ENCODE data around the gene KRTAP13-2.

The KRTAP13-2 gene

DNA sequence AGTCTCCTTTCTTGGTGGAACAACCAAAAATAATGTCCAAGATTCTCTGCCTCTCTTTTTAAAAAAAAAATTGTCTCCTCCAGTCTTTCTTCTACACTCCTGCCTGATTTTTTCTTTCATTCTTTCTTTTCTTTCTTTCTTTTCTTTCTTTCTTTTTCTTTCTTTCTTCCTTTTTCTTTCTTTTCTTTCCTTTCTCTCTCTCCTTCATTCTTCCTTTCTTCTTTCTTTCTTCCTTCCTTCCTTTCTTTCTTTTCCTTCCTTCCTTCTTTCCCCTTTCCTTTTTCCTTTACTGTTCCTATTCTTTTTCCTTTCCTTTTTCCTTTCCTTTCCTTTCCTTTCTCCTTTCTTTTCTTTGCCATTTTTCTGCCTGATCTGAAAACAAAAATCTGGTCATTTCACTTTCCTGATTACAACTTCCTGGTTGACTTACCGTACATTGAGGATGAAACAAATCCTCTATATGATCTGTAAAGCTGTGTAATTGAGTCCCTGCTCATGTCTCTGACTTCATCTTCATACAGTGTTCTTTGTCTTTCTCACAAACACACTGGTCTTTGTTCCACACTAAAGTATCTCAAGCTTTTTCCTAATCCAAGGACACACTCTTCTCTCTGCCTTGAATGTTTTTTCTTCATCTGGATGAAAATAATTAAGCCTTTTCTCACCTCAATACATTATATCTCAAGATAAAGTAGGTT is 17.6 kb downstream of the KRTAP13-2 start:
- DNase-seq, result no peak
- peaks cover 0 to 1% (median 0%) of the 10 kb centered on the region in 5 experiments for H3K9me3 ChIP-seq (ENCODE audit: control extremely low read depth in 1 of 5, control insufficient read depth in 4 of 5, insufficient read depth in 2 of 5, low read depth in 1 of 5, low read length in 4 of 5)
- no peak overlapping the region for H3K27ac ChIP-seq (ENCODE audit: insufficient read depth in 1 of 2, low read depth in 1 of 2, low read length in 2 of 2, poor library complexity in 1 of 2, severe bottlenecking in 2 of 2)
- no peaks in the 10 kb centered on the region for H3K36me3 ChIP-seq (ENCODE audit: control insufficient read depth in 4 of 4, insufficient read depth in 4 of 4, low read length in 3 of 4)
- H3K27me3 ChIP-seq (replicated peaks in 2 of 5; ENCODE audit: control insufficient read depth in 4 of 5, insufficient read depth in 5 of 5, low read length in 4 of 5), result peaks cover 0 to 2% (median 0%) of the 10 kb centered on the region in 5 experiments
- H3K4me3 ChIP-seq (ENCODE audit: control insufficient read depth in 1 of 7, extremely low read depth in 1 of 7, insufficient read depth in 4 of 7, low read depth in 2 of 7, low read length in 6 of 7), result no peak overlapping the region
- WGBS (ENCODE audit: insufficient coverage), result 100% methylated on average over 1 of the region's 1 CpG
- POLR2A ChIA-PET, result no interaction called here
- no peaks in the 10 kb centered on the region for H3K4me1 ChIP-seq (ENCODE audit: control extremely low read depth in 1 of 4, control insufficient read depth in 4 of 4, insufficient read depth in 4 of 4, low read length in 3 of 4)
- CTCF ChIA-PET, result no interaction called here

DNA sequence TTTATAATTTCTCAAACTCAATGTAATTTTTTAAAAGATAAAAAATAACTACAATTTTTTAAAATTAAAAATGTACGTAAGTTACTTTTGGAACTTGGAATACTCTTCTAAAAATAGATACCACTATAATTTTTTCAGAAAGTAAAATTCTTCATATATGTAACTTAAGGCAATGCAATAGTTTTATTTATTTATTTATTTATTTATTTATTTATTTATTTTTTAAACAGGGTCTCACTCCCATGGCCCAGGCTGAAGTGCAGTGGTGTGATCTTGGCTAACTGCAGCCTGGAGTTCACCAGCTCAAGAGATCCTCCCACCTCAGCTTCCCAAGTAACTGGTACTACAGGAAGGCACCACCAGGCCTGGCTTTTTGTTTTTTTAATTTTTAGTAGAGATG is 20.5 kb downstream of the KRTAP13-2 start:
- Histone ChIP-seq H3K4me1 (ENCODE audit: control extremely low read depth in 1 of 4, control insufficient read depth in 4 of 4, insufficient read depth in 4 of 4, low read length in 3 of 4) (no peaks in the 10 kb centered on the region), H3K4me3 (ENCODE audit: control insufficient read depth in 1 of 7, extremely low read depth in 1 of 7, insufficient read depth in 4 of 7, low read depth in 2 of 7, low read length in 6 of 7) (no peak overlapping the region), H3K27ac (ENCODE audit: insufficient read depth in 1 of 2, low read depth in 1 of 2, low read length in 2 of 2, poor library complexity in 1 of 2, severe bottlenecking in 2 of 2) (no peak overlapping the region), H3K36me3 (ENCODE audit: control insufficient read depth in 4 of 4, insufficient read depth in 4 of 4, low read length in 3 of 4) (no peaks in the 10 kb centered on the region), H3K9me3 (ENCODE audit: control extremely low read depth in 1 of 5, control insufficient read depth in 4 of 5, insufficient read depth in 2 of 5, low read depth in 1 of 5, low read length in 4 of 5) (peaks cover 0 to 1% (median 0%) of the 10 kb centered on the region in 5 experiments), H3K27me3 (replicated peaks in 2 of 5; ENCODE audit: control insufficient read depth in 4 of 5, insufficient read depth in 5 of 5, low read length in 4 of 5) (no peaks in the 10 kb centered on the region)
- DNase-seq, result no peak
- CTCF ChIA-PET, result no interaction called here
- no CpG with 5 or more reads among the region's 1 CpG for WGBS (ENCODE audit: insufficient coverage)
- POLR2A ChIA-PET, result no interaction called here

DNA sequence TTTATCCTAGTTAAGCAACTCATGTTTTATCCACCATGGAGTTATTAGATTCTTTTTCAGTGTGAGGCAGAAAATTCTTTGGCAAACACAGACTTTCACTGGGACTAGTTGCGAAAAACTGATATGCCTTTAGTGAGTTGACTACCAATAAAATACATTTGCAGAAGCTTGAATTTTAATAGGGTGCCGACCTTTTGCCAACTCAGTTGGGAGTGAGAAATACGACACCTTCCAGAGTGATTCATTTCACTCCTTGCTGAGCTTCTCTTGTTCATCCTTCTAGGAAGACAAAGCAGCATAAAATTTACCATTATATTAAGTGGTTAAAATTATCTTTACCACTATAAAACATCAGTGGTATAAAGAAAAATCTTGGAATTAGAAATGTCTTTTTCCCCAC is 22.5 kb downstream of the KRTAP13-2 start:
- CTCF ChIA-PET, result no interaction called here
- Histone ChIP-seq H3K4me3 (ENCODE audit: control insufficient read depth in 1 of 7, extremely low read depth in 1 of 7, insufficient read depth in 4 of 7, low read depth in 2 of 7, low read length in 6 of 7) (no peak overlapping the region), H3K36me3 (ENCODE audit: control insufficient read depth in 4 of 4, insufficient read depth in 4 of 4, low read length in 3 of 4) (no peaks in the 10 kb centered on the region), H3K27me3 (replicated peaks in 2 of 5; ENCODE audit: control insufficient read depth in 4 of 5, insufficient read depth in 5 of 5, low read length in 4 of 5) (no peaks in the 10 kb centered on the region), H3K27ac (ENCODE audit: insufficient read depth in 1 of 2, low read depth in 1 of 2, low read length in 2 of 2, poor library complexity in 1 of 2, severe bottlenecking in 2 of 2) (no peak overlapping the region), H3K4me1 (ENCODE audit: control extremely low read depth in 1 of 4, control insufficient read depth in 4 of 4, insufficient read depth in 4 of 4, low read length in 3 of 4) (no peaks in the 10 kb centered on the region), H3K9me3 (ENCODE audit: control extremely low read depth in 1 of 5, control insufficient read depth in 4 of 5, insufficient read depth in 2 of 5, low read depth in 1 of 5, low read length in 4 of 5) (peaks cover 0 to 1% (median 0%) of the 10 kb centered on the region in 5 experiments)
- DNase-seq, result no peak
- POLR2A ChIA-PET, result no interaction called here
- WGBS (ENCODE audit: insufficient coverage), result no CpG with 5 or more reads among the region's 3 CpGs

DNA sequence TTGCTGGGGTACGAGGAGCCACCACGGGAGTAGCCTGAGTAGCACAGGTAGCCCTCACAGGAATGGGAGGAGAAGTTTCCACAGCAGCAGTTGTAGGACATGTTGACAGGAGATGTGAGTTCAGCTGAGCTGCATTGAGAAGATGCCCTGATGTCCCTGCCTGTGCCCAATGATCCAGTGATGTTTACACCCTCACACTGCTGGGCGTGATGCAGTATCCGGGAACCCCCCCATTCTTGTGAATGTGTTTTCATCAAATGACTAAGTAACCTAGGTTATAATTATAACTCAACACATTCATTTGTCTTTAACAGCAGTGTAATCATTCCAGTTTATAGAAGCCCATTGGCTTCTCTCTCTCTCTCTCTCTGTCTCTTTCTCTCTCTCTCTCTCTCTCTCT is 23.6 kb downstream of the KRTAP13-2 start, which contains the start of gene KRTAP23-1:
TSS of gene KRTAP23-1 (minus strand) at position 101 of the 400 bp plus-strand sequence. CDS start at position 101, 0 bp downstream.
- ChIA-PET POLR2A (no interaction called here), CTCF (no interaction called here)
- 92% methylated on average over 3 of the region's 4 CpGs for WGBS (ENCODE audit: insufficient coverage)

DNA sequence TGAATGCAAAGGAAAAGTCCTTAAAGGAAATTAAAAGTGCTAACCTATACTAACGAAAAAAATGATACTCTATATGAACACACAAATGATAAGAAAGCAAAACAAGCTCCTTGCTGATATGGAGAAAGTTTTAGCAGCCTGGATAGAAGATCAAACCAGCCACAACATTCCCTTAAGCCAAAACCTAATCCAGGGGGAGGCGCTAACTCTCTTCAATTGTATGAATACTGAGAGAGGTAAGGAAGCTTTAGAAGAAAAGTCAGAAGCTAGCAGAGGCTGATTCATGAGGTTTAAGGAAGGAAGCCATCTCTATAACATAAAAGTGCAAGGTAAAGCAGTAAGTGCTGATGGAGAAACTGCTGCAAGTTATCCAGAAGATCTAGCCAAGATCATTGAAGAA is 27.1 kb downstream of the KRTAP13-2 start:
- H3K9me3 ChIP-seq (ENCODE audit: control extremely low read depth in 1 of 5, control insufficient read depth in 4 of 5, insufficient read depth in 2 of 5, low read depth in 1 of 5, low read length in 4 of 5), result no peaks in the 10 kb centered on the region
- WGBS (ENCODE audit: insufficient coverage), result no CpG with 5 or more reads among the region's 2 CpGs
- H3K4me3 ChIP-seq (ENCODE audit: control insufficient read depth in 1 of 7, extremely low read depth in 1 of 7, insufficient read depth in 4 of 7, low read depth in 2 of 7, low read length in 6 of 7), result no peak overlapping the region
- H3K36me3 ChIP-seq (ENCODE audit: control insufficient read depth in 4 of 4, insufficient read depth in 4 of 4, low read length in 3 of 4), result no peaks in the 10 kb centered on the region
- H3K27me3 ChIP-seq (replicated peaks in 2 of 5; ENCODE audit: control insufficient read depth in 4 of 5, insufficient read depth in 5 of 5, low read length in 4 of 5), result no peaks in the 10 kb centered on the region
- no peak overlapping the region for H3K27ac ChIP-seq (ENCODE audit: insufficient read depth in 1 of 2, low read depth in 1 of 2, low read length in 2 of 2, poor library complexity in 1 of 2, severe bottlenecking in 2 of 2)
- H3K4me1 ChIP-seq (ENCODE audit: control extremely low read depth in 1 of 4, control insufficient read depth in 4 of 4, insufficient read depth in 4 of 4, low read length in 3 of 4), result no peaks in the 10 kb centered on the region
- ChIA-PET POLR2A (no interaction called here), CTCF (no interaction called here)
- no peak for DNase-seq

More for the DNA sequence above, 23.6 kb downstream of the KRTAP13-2 start, which contains the start of gene KRTAP23-1:
- Histone ChIP-seq H3K27me3 (replicated peaks in 2 of 5; ENCODE audit: control insufficient read depth in 4 of 5, insufficient read depth in 5 of 5, low read length in 4 of 5) (no peaks in the 10 kb centered on the region), H3K9me3 (ENCODE audit: control extremely low read depth in 1 of 5, control insufficient read depth in 4 of 5, insufficient read depth in 2 of 5, low read depth in 1 of 5, low read length in 4 of 5) (peaks cover 0 to 1% (median 0%) of the 10 kb centered on the region in 5 experiments), H3K4me3 (ENCODE audit: control insufficient read depth in 1 of 7, extremely low read depth in 1 of 7, insufficient read depth in 4 of 7, low read depth in 2 of 7, low read length in 6 of 7) (no peak within 1 kb of the TSS), H3K4me1 (ENCODE audit: control extremely low read depth in 1 of 4, control insufficient read depth in 4 of 4, insufficient read depth in 4 of 4, low read length in 3 of 4) (no peaks in the 10 kb centered on the region), H3K27ac (ENCODE audit: insufficient read depth in 1 of 2, low read depth in 1 of 2, low read length in 2 of 2, poor library complexity in 1 of 2, severe bottlenecking in 2 of 2) (no peak within 1 kb of the TSS), H3K36me3 (ENCODE audit: control insufficient read depth in 4 of 4, insufficient read depth in 4 of 4, low read length in 3 of 4) (no peaks in the 10 kb centered on the region)
- no peak for DNase-seq

DNA sequence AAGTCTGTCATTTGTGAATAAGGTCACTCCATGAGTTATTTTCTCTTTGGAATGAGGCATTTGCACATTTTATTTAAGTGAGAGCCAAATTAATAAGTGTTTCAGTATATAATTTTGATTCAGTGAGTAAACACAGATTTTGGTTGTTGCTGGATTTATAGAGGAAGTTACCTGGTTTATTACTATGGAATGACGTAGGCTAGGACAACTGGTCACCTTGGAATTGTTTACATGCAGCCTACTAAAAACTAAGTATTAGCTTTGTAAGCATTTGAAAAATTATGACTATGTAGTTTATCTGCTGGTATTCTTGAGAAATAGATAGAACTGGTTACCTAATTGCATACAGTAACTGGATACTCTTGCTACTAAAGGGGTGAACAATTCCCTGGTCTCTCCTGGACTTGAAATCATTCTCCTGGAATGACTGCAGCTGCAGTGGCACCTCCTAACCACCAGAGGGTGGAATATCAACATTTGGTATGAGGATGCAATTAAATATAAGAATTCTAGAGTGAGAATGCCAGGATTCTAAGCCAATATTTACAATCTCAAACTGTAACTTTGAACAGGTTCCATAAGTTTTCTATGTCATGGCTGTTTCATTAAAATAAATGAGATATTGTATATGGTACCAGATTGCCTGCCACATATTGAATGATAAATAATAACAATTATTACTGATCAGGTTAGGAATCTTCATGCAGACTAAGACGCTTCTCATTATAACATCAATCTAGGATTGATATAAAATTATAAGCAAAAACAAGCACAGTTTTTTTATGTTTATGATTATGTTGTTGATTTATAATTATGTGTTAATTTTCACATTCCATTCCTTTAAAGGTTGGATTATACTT is 31.1 kb downstream of the KRTAP13-2 start:
- Histone ChIP-seq H3K27ac (ENCODE audit: insufficient read depth in 1 of 2, low read depth in 1 of 2, low read length in 2 of 2, poor library complexity in 1 of 2, severe bottlenecking in 2 of 2) (no peak overlapping the region), H3K27me3 (replicated peaks in 2 of 5; ENCODE audit: control insufficient read depth in 4 of 5, insufficient read depth in 5 of 5, low read length in 4 of 5) (no peaks in the 10 kb centered on the region), H3K36me3 (ENCODE audit: control insufficient read depth in 4 of 4, insufficient read depth in 4 of 4, low read length in 3 of 4) (no peaks in the 10 kb centered on the region), H3K4me1 (ENCODE audit: control extremely low read depth in 1 of 4, control insufficient read depth in 4 of 4, insufficient read depth in 4 of 4, low read length in 3 of 4) (no peaks in the 10 kb centered on the region), H3K4me3 (ENCODE audit: control insufficient read depth in 1 of 7, extremely low read depth in 1 of 7, insufficient read depth in 4 of 7, low read depth in 2 of 7, low read length in 6 of 7) (no peak overlapping the region), H3K9me3 (ENCODE audit: control extremely low read depth in 1 of 5, control insufficient read depth in 4 of 5, insufficient read depth in 2 of 5, low read depth in 1 of 5, low read length in 4 of 5) (no peaks in the 10 kb centered on the region)
- no CpG with 5 or more reads among the region's 2 CpGs for WGBS (ENCODE audit: insufficient coverage)
- POLR2A ChIA-PET, result no interaction called here
- peak; percentile 15 to 51 (median 31) for DNase-seq
- CTCF ChIA-PET, result interaction anchor here (0.6 to 1.5 kb wide), 6 partner anchors 20 to 859 kb away, joined by 3 to 5 read pairs (median 3); no protein-coding TSS in a partner anchor

DNA sequence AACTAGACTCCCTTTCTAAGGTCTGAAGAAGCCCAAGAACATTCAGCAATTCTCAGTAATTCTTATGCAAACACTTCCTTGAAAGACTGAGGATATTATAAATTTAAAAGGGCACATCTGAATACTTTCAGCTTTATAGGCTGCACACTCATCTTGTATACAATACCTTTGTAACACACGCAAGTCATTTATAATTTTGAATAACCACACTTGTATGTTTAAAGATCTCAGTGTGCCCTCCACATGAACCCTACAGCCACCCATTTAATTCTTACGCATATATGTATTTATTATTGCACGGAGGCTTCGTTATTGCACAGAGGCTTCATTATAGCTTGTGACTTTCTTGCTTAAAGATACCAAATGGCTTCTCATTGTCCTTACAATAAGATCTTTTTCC is 33.4 kb downstream of the KRTAP13-2 start:
- H3K4me3 ChIP-seq (ENCODE audit: control insufficient read depth in 1 of 7, extremely low read depth in 1 of 7, insufficient read depth in 4 of 7, low read depth in 2 of 7, low read length in 6 of 7), result no peak overlapping the region
- H3K27me3 ChIP-seq (replicated peaks in 2 of 5; ENCODE audit: control insufficient read depth in 4 of 5, insufficient read depth in 5 of 5, low read length in 4 of 5), result no peaks in the 10 kb centered on the region
- no peak for DNase-seq
- no peaks in the 10 kb centered on the region for H3K36me3 ChIP-seq (ENCODE audit: control insufficient read depth in 4 of 4, insufficient read depth in 4 of 4, low read length in 3 of 4)
- no peaks in the 10 kb centered on the region for H3K9me3 ChIP-seq (ENCODE audit: control extremely low read depth in 1 of 5, control insufficient read depth in 4 of 5, insufficient read depth in 2 of 5, low read depth in 1 of 5, low read length in 4 of 5)
- ChIA-PET CTCF (interaction anchor here (0.8 to 1.8 kb wide), 3 partner anchors 18 to 746 kb away, joined by 3 to 4 read pairs (median 3); no protein-coding TSS in a partner anchor), POLR2A (no interaction called here)
- no peaks in the 10 kb centered on the region for H3K4me1 ChIP-seq (ENCODE audit: control extremely low read depth in 1 of 4, control insufficient read depth in 4 of 4, insufficient read depth in 4 of 4, low read length in 3 of 4)
- no peak overlapping the region for H3K27ac ChIP-seq (ENCODE audit: insufficient read depth in 1 of 2, low read depth in 1 of 2, low read length in 2 of 2, poor library complexity in 1 of 2, severe bottlenecking in 2 of 2)
- 88% methylated on average over 4 of the region's 4 CpGs for WGBS (ENCODE audit: insufficient coverage)

Data from common myeloid progenitor, CD34-positive (primary cell).